ENCODE measurements around the gene BCAP29. TPM values are rescaled to one million over a fixed set of nuclear protein-coding genes. Genes with fewer than 3 reads are reported as not detected.

Gene BCAP29
- total RNA-seq, 1 donor from 2014 or later, result 53.9 TPM

- no peak for TF ChIP-seq CTCF (conservative IDR thresholded peaks at IDR 0.05; ENCODE audit: low read depth, low read length)
- no peak for DNase-seq (ENCODE audit: low read depth)
- no peak overlapping the region for H3K4me3 ChIP-seq (ENCODE audit: low read depth, low read length)
These were observed 28.1 kb upstream of the BCAP29 start for GRCh38 chr7:107551936-107552335.

- no peak overlapping the region for H3K4me3 ChIP-seq (ENCODE audit: low read depth, low read length)
- no peak for DNase-seq (ENCODE audit: low read depth)
- TF ChIP-seq CTCF (conservative IDR thresholded peaks at IDR 0.05; ENCODE audit: low read depth, low read length), result no peak
These were observed 24.2 kb upstream of the BCAP29 start for GRCh38 chr7:107555893-107556292.

- peak; percentile 36 for DNase-seq (ENCODE audit: low read depth)
- no peak for TF ChIP-seq CTCF (conservative IDR thresholded peaks at IDR 0.05; ENCODE audit: low read depth, low read length)
- no peak overlapping the region for H3K4me3 ChIP-seq (ENCODE audit: low read depth, low read length)
These were observed 20.2 kb upstream of the BCAP29 start for GRCh38 chr7:107559864-107560263.

GRCh38 chr7:107560898-107561516 is 19.0 kb upstream of the BCAP29 start:
- TF ChIP-seq CTCF (conservative IDR thresholded peaks at IDR 0.05; ENCODE audit: low read depth, low read length), result no peak
- no peak overlapping the region for H3K4me3 ChIP-seq (ENCODE audit: low read depth, low read length)
- no peak for DNase-seq (ENCODE audit: low read depth)

- no peak for DNase-seq (ENCODE audit: low read depth)
- TF ChIP-seq CTCF (conservative IDR thresholded peaks at IDR 0.05; ENCODE audit: low read depth, low read length), result no peak
These were observed 16.8 kb upstream of the BCAP29 start for GRCh38 chr7:107563081-107563774.

GRCh38 chr7:107563775-107564552 is 16.1 kb upstream of the BCAP29 start, which contains the start of the genes COG5 and DUS4L:
Gene COG5, minus strand, starts transcription at chr7:107563920. Its CDS starts 24 bp downstream, at chr7:107563896.
Gene DUS4L, plus strand, starts transcription at chr7:107563971. Its CDS starts 3,100 bp downstream, at chr7:107567071.
- TF ChIP-seq CTCF (conservative IDR thresholded peaks at IDR 0.05; ENCODE audit: low read depth, low read length), result no peak
- no peak for DNase-seq (ENCODE audit: low read depth)

More at GRCh38 chr7:107563081-107563774, 16.8 kb upstream of the BCAP29 start:
- H3K4me3 ChIP-seq (ENCODE audit: low read depth, low read length), result peak overlapping the region; percentile 76

More at GRCh38 chr7:107563775-107564552, 16.1 kb upstream of the BCAP29 start, which contains the start of the genes COG5 and DUS4L:
- peak within 1 kb of the TSS; percentile 76 for H3K4me3 ChIP-seq (ENCODE audit: low read depth, low read length)

Data from epithelial cell of proximal tubule (primary cell).